Fibroblast of skin of abdomen (primary cell): ENCODE measurements around the gene SF3A2. TPM values are rescaled to one million over a fixed set of nuclear protein-coding genes. Genes with fewer than 3 reads are reported as not detected.
"Not testable (repeated sequence)": the region's sequence is repeated elsewhere in the genome, so short reads cannot be mapped to it uniquely, and the experiment has no call there.

Experiments
- DNase-seq: peaks from one replicate; pipeline ENCODE4 v3.0.0-alpha.2; 2013
- polyA plus RNA-seq, 2 experiments: library from polyadenylated mRNA; unstranded; fragments of 120-200 nt; gene quantifications; one replicate each; pipeline ENCODE4 v1.2.1, GENCODE V29; 2013; ENCODE audit not compliant: insufficient read length in 2 of 2

The SF3A2 gene, protein sequence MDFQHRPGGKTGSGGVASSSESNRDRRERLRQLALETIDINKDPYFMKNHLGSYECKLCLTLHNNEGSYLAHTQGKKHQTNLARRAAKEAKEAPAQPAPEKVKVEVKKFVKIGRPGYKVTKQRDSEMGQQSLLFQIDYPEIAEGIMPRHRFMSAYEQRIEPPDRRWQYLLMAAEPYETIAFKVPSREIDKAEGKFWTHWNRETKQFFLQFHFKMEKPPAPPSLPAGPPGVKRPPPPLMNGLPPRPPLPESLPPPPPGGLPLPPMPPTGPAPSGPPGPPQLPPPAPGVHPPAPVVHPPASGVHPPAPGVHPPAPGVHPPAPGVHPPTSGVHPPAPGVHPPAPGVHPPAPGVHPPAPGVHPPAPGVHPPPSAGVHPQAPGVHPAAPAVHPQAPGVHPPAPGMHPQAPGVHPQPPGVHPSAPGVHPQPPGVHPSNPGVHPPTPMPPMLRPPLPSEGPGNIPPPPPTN
- 70.6 TPM for polyA plus RNA-seq (2013, experiment 1 of 2; ENCODE audit: insufficient read length)
- 84.0 TPM for polyA plus RNA-seq (2013, experiment 2 of 2; ENCODE audit: insufficient read length)

DNA sequence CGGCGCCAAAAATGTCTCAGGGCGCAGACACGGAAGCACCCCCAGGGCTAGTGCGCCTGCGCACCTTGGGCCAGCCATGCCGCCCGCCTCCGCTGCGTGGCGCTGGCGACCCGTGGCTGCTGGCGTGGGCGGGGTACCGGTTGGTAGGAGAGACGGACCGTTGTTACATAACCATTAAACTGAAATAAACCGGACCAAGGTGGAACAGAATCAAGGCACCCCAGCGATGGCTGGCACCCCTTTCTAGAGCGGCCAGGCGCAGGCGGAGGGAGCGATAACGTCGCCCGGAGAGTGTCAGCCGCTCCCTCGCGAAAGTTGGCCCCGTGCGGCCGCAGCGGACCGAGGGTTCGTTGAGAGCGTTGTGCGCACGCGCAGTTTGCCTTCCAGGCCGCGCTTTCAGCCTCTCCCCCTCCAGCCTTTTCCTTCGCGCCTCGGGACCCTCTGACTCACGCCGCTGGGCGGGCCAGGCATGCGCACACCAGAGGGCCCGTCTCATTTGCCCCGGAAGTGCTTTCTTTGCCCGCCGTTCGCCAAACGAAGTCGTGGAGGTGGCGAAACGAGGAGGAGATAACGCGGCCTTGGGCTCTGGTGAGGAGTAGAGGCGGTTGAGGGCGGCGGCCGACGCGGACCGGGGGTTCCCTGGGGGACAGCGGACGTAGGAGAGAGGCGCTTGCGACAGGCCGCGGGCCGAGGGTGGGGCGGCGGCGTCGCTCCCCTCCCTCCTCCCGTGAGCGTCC is at the start of gene SF3A2, which contains the start of gene PLEKHJ1:
Gene SF3A2 (plus strand): TSS at position 511 of the 737 bp plus-strand sequence. CDS start 6,595 bp downstream, outside the sequence.
Gene PLEKHJ1 (minus strand): TSS at position 16 of the 737 bp plus-strand sequence. CDS start 81 bp downstream, outside the sequence.
- peak; percentile 97 for DNase-seq

DNA sequence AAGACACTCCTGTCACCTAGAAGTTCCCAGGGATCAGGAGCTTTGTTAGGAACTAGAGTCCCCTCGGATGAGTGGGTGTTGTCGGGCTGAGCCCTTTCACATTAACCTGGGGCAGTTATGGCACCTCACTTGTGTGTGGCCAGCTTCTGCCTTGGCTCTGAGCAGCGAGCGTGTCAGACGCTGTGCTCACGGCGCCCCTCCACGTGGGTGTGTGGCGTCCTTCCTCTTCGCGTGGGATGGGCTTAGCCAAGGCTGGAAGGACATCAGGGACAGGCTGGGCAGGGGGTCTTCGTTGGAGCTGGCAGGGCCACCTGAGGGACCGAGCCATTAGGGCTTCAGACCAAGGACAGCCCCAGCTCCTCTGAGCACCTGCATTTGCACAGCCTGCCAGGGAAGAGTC is 49.5 kb upstream of the SF3A2 start:
- no peak for DNase-seq

DNA sequence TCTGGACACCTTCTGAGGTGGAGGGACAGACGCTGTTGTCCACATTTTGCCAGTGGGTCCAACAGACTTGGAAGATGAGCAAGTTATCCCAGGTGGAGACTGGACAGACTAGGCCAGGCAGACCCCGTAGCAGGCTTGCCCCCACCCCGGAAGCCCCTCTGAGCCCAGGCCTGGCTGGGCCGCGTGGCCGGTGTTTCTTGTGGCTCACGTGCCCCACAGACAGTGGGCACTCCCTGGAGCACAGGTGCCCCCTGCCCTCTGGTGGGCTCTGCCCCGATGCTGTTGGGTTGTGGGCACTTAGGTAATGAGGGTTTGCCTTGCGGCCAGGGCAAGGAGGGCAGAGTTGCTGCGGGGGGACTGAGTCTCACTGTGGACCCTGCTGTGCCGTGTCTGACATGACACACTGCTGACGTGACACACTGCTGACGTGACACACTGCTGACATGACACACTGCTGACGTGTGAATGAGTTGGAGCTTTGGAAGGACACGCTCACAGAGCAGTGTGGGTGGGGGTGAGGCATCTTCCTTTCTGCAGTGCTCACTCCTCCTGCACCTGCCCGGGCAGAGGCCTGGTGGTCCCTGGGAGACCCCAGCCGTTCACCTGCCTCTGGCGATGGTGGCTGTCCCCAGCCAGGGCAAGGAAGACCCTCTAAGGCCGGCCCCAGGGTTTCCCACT is 47.8 kb upstream of the SF3A2 start:
- DNase-seq = peak; percentile 46

DNA sequence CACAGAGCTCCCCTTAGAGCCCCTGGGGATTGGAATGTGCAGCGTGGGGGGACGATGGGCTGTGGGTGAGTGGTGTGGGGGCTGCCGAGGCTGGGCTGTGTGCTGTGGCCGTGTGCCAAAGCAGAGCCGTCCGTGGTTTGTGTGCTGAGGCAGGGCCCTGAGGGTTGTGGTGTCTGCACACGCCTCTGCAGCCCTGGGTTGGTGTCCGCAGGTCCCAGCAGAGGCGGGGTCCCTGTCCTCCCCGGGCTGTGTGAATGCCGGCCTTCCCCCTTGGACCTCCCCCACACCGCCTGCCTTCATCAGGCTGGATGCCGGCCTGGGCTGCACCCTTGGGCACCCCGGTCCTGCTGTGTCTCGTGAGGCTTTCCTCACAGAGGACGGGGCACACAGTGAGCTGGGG is 46.7 kb upstream of the SF3A2 start:
- no peak for DNase-seq

DNA sequence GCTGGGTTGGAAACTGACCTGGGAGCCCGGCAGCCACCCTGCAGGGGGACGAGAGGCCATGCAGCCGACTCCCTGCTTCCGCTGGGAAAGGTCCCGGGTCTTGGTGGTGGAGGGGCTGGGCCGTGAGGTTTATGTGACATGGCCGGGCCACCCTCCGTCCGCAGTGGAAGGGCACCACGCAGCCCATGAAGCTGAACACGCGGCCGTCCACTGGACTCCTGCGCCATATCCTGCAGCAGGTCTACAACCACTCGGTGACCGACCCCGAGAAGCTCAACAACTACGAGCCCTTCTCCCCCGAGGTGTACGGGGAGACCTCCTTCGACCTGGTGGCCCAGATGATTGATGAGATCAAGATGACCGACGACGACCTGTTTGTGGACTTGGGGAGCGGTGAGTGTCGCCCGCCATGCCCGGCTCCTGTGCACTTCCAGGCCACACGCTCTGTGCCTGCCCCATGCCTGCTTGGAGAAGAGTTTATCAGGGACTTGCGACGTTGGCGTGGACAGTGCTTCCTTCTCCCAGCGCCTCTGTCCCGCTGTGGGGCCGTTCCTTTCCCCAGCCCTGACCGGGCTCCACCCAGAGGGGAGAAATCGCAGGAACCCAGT is 45.7 kb upstream of the SF3A2 start:
- DNase-seq = no peak

DNA sequence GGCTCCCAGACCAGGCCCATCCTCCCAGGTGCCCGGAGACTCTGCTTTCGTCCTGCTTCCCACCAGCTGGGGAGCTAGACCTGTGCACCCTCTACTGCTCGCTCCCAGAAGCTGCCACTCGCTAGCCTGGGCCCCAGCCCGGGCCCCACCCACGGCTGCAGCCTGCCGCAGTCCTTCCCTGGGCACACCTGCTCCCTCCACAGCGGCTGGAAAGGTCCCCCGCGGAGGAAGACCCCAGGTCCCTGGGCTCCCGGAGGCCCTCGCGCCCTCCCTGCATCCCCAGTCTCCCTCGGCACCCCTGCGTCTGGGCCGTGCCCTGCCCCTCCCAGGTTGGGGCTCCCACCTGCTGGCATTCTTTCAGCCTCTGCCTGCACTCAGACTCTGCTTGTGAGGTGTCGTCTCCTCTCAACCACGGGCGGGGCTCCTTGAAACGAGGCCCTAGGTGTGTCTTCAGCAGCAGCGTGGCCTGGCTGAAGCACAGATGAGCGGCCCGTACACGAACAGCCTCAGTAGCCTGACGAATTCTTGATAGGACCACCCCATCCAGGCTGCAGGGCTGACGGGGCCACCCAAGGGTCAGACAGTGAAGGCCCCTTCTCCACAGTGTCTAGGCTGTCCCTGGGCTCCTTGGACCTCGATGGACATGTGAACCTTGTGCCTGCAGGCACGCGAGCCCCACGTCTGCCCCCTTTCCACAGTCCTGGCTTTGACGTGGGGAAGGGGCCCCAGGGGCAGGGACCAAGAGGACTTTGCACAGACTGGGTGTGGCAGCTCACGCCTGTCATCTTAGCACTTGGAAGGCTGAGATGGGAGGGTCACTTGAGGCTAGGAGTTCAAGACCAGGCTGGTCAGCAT is 44.9 kb upstream of the SF3A2 start:
- DNase-seq = no peak

DNA sequence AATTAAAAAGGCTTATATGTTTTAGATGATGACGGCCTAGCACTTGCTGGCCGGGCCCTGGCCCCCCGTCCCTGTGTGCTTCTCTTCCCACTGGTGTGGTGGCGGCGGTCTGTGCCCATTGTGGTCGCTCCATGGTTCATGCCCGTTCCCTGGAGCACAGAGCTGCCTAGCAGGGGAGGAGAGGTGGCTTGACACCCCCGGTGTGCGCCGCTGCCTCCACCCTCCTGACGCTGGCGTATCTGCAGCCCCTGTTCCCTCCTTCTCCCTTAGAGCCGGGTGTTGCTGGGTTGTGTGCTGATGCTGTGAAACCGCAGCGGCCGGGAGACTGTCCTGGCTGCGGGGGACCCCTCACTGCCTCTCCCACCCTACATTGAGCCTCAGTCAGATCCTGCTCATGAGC is 43.8 kb upstream of the SF3A2 start:
- DNase-seq = no peak

DNA sequence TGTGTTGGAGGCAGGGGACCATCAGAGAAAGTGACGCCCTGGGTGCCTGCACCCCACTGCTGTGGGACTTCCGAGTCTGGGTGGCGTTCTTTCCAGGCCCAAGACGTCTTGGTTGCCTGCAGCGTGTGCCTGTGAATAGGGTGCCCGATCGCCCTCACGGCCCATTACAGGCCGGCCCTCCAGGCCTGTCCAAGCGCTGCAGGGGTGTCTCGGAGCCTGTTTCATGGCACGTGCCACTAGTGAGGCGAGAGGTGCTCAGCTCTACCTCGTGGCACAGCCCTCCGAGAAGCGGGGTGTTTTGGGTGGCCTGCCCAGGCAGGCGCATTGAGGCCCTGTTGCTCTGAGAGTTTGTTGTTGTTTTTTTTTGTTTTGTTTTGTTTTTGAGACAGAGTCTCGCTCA is 42.8 kb upstream of the SF3A2 start:
- DNase-seq = no peak

DNA sequence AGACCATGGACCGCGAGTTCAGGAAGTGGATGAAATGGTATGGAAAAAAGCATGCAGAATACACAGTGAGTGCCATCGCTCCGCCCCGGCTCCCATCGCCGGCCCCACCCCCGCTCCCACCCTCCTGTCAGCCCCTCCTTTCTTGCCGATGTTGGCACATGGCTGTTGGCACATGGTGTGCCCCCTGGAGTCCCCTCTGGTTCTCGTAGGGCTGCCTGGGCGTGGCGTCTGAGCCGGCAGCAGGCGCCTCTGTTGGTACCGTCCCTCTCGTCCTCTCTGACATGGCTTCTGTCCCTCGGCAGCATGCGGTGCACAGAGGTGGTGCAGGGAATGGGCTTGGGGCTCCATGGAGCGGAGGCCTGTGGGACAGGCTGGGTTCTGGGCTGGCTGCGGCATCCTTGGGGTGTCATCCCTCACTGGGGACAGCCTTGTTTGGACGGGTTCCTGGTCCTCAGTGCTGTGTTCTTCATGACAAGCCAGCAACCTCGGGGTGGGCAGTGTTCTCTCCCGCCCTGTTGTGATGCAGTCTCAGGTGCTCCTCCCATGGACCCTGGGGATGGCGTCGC is 42.0 kb upstream of the SF3A2 start:
- no peak for DNase-seq

DNA sequence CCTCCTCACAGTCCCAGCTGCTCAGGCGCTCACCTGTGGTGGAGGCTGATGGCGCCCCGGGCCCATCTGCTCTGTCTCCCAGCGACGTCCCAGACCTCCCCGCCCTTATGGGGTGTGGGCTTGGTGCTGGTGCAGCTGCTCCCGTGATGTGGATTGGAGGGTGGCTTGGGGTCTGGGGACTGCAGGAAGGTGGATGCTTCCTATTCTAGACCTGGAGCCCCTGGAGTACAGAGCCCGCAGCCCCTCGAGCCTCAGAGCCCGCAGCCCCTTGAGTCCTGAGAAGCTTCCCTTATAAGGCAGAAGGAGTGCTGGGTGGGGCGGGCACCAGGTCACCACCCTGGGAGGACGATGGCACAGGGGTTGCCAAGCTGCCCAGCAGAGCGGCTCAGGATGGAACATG is 41.3 kb upstream of the SF3A2 start:
- no peak for DNase-seq

DNA sequence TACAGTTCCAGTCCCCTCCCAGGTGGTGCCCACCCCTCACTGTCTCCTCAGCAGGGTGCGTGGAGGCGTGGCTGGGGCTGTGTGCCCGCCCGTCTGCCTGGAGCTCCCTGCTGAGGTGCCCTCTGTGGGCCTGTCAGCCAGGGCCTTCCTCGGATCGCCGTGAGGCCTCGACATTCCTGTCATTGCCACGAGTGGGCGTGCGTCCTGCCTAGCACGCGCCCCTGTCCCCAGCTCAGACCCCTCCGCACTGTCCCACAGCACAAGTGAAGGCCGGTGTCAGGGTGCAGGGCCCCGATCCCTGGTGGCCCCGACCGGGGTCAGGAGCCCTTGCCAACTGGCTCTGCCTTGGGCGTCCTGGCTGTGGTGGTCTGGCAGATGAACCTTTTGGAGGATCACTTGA is 40.7 kb upstream of the SF3A2 start:
- DNase-seq = no peak

DNA sequence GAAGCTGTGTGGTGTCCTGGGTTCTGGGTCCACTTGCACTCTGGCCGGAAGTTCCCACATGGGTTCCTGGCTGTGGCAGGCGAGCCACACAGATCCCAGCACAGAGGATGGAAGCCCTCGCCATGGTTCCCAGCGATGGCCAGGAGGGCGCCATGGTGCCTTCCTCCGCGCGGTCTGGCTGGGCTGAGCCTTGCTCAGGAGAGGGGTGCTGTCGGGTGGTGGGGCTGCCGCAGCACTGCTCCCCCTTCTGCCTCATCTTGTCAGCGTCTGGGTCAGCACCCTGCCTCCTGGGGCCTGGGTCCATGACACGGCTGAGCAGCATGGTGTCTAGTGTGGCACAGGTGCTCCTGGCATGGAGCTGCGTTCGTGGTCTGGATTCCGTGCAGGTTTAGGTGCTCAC is 39.4 kb upstream of the SF3A2 start:
- DNase-seq = no peak

DNA sequence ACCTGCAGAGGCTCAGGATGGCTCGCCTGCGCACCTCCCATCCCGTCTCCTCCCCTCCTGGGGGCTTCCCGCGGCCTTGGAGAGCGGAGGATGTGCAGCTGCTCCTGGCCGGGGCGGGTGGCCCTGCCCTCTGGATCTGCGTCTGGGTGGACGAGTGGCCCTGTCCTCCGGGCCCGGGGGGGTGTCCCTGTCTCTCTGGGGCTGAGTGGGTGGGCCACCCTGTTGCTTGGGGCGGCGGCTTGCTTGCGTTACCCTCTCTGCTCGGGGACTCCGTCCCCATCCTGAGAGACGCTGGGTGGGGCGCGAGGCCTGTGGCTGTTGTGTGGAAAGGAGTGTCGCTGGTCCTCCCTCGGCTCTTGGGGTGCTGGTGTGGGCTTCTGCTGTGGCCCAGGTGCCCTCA is 38.3 kb upstream of the SF3A2 start:
- DNase-seq = no peak

DNA sequence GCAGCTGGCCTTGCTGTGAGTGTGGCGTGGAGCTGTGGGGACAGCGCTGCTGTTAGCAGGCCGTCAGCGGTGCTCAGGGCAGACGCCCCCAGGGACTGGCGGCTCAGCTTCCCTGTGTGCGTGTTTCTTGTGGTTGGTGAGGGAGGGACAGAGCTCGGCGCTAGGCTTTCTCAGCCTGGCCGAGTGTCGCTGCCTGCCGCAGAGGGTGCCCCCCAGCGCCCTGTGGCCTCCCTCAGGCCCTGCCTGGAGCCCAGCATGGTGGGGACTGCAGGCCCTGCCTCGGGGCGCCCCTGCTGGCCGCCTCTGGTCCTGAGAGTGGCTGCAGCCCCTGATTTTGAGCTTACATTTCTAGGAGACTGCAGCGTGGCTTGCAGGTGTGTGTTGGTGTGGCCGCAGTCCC is 37.4 kb upstream of the SF3A2 start:
- no peak for DNase-seq

DNA sequence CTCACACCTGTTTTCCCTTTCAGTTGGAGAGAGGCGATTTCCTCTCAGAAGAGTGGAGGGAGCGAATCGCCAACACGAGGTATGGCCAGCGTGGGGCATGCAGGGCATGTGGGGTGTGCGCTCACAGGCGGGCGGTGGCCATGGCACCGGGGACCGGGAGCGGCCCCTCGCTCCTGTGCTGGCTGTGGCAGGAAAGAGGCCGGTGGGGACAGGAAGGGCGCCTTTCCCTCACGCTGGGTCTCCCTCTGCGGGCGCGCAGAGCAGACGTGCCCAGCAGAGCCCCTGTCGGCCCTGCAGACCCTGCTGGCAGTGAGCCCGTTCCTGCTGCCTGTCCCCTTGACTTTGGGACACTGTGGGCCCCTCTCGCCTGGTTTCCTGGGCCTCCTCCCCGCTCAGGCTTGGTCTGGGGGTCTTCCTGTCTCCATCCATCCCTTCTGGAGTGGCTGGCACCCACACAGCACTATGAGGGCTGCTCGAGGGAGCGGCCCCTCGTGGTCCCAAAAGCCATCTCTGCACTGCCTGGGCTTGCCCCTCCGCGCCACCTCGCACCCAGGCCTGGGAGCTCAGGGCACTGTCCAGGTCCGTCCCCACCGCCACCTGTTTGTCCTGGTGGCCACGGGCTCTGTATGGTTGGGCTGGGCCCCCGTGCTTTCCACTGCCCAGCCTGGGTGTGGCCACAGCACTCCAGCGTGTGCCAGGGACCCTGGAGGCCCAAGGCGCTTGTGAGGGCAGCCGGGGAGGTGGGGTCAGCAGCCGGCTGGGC is 36.6 kb upstream of the SF3A2 start:
- DNase-seq = no peak

DNA sequence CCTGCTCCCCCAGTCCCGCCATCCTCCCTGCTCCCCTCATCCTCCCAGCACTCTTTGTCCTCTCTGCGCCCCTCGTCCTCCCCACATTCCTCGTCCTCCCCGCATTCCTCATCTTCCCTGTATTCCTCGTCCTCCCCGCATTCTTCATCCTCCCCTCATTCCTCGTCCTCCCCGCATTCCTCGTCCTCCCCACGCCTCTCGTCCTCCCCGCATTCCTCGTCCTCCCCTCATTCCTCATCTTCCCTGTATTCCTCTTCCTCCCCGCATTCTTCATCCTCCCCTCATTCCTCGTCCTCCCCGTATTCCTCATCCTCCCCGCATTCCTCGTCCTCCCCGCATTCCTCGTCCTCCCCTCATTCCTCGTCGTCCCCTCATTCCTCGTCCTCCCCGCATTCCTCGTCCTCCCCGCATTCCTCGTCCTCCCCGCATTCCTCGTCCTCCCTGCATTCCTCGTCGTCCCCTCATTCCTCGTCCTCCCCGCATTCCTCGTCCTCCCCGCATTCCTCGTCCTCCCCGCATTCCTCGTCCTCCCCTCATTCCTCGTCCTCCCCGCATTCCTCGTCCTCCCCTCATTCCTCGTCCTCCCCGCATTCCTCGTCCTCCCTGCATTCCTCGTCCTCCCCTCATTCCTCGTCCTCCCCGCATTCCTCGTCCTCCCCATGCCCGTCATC is 35.9 kb upstream of the SF3A2 start:
- DNase-seq = not testable (repeated sequence)

DNA sequence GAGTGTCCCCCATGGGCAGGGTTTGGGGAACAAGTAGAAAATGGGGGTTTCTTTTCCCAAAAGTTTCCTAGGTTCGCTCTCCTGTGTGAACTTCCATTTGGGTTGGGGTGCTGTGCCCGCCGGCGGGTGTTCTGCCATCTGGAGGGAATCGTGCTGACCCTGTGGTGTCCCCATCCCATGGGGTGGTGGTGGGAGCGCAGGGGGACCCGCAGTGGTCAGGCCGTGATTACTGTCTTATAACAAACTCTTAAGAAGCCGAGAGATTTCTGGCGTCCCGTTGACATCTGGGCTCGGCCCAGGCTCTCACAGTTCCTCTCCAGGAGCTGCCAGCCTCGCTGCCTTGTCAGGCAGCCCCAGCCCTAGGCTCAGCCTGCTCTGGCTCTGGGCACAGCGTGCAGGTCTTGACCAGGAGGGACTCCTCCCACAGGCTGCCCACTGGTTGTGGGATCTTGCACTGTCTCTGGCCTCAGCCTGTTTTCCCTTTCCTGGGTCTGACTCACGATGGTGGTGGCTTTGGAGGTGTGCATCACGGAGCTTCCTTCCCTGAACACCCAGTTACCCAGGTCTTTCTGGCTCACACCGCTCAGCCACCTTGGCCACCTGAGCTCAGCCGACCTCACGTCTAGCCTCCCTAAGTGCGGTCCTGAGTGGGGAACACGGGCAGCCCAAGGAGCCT is 35.0 kb upstream of the SF3A2 start:
- DNase-seq = no peak

DNA sequence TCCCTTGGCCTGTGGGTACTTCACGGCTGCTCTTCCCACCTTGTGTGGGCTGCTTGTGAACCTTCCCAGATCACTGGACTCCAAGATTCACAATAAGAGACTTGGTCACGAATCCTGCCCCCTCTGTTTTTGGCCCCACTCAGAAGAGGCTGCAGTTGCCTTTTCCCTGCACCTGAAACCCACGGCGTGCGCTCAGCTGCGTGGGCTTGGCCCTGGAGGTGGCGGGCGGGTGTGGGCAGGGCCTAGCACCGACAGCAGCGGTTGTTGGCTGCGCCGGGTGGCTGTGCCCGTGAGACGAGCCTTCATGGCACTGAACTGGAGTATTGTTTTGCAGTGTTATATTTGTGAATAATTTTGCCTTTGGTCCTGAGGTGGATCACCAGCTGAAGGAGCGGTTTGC is 34.3 kb upstream of the SF3A2 start:
- no peak for DNase-seq

DNA sequence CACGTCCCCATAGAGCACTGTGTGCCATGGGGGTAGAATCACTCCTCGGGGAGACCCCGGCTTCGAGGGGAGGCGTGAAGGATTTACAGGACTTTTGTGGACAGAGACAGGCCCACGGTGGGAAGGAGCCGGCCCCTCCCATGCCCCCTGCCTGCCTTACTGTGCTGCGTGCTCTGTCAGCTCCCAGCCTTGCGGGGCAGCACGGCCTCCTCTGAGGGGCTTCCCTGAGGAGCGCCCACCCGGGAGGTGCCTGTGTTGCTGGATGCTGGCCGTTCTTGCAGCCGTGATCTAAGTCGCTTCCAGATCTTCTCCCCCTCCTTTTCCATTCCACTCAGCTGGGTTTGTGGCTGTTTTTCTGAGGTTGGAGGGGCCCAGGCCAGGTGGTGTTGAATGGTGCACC is 29.6 kb upstream of the SF3A2 start:
- DNase-seq = no peak
